DOHH2 (cell line): Measurements from ENCODE around the gene MMEL1.

Experiments
- H3F3A ChIP-seq: fragments of 200-600 bp; sonication (generic), shearing (Covaris generic); 2 replicates; pipeline ENCODE4 v1.6.0; 2016; ENCODE audit warnings: antibody characterized with exemption, mild to moderate bottlenecking; ENCODE audit not compliant: control insufficient read depth, insufficient read depth
- H3K27ac ChIP-seq: fragments of 200-600 bp; sonication (generic); 2 replicates; pipeline ENCODE4 v1.5.1; 2014; ENCODE audit warnings: low read depth, mild to moderate bottlenecking, low read length, moderate library complexity
- H3K27me3 ChIP-seq: fragments of 200-600 bp; sonication (generic); 2 replicates; pipeline ENCODE4 v1.6.1; 2014; ENCODE audit warnings: mild to moderate bottlenecking, low read length, mixed read lengths; ENCODE audit not compliant: control insufficient read depth
- H3K36me3 ChIP-seq: fragments of 200-600 bp; sonication (generic); 2 replicates; pipeline ENCODE4 v1.6.1; 2014; ENCODE audit warnings: mild to moderate bottlenecking, low read length, moderate library complexity, mixed read lengths; ENCODE audit not compliant: control insufficient read depth
- H3K4me1 ChIP-seq: fragments of 200-600 bp; sonication (generic); 2 replicates; pipeline ENCODE4 v1.6.1; 2014; ENCODE audit warnings: mild to moderate bottlenecking, low read length, mixed read lengths; ENCODE audit not compliant: control insufficient read depth
- H3K4me2 ChIP-seq: fragments of 200-600 bp; sonication (generic); 2 replicates; pipeline ENCODE4 v1.6.0; 2014; ENCODE audit warnings: mild to moderate bottlenecking, low read length, moderate library complexity
- H3K4me3 ChIP-seq: fragments of 200-600 bp; sonication (generic); 2 replicates; pipeline ENCODE4 v1.5.1; 2014; ENCODE audit warnings: mild to moderate bottlenecking, low read length, mixed read lengths
- H3K79me2 ChIP-seq: fragments of 200-600 bp; sonication (generic); 2 replicates; pipeline ENCODE4 v1.6.1; 2014; ENCODE audit warnings: mild to moderate bottlenecking, low read length, mixed read lengths; ENCODE audit not compliant: control insufficient read depth
- H3K9me2 ChIP-seq: fragments of 200-600 bp; sonication (generic); replicated peaks from 2 replicates; pipeline ENCODE4 v1.6.1; 2014; ENCODE audit warnings: mild to moderate bottlenecking, low read length, mixed read lengths; ENCODE audit not compliant: control insufficient read depth
- H3K9me3 ChIP-seq: fragments of 200-600 bp; sonication (generic); 2 replicates; pipeline ENCODE4 v1.6.1; 2014; ENCODE audit warnings: antibody characterized with exemption, low read length, mixed read lengths; ENCODE audit not compliant: control insufficient read depth, insufficient read depth
- H4K20me1 ChIP-seq: fragments of 200-600 bp; sonication (generic); 2 replicates; pipeline ENCODE4 v1.6.0; 2014; ENCODE audit warnings: low read depth, mild to moderate bottlenecking, antibody characterized with exemption, low read length, moderate library complexity; ENCODE audit not compliant: control insufficient read depth, insufficient read depth
- EZH2phosphoT487 ChIP-seq: fragments of 200-600 bp; sonication (generic); IDR thresholded peaks from 2 replicates; pipeline ENCODE4 v1.6.1; 2017; ENCODE audit warnings: borderline replicate concordance, mild to moderate bottlenecking, antibody characterized with exemption, low read length, moderate library complexity, mixed read lengths
- TF ChIP-seq, protein P1 (sequence below): fragments of 200-600 bp; sonication (generic); IDR thresholded peaks from one replicate; pipeline ENCODE4 v1.5.1; 2014; ENCODE audit warnings: antibody characterized with exemption, mild to moderate bottlenecking, low read depth, low read length; ENCODE audit not compliant: poor library complexity, severe bottlenecking

The MMEL1 gene

DNA sequence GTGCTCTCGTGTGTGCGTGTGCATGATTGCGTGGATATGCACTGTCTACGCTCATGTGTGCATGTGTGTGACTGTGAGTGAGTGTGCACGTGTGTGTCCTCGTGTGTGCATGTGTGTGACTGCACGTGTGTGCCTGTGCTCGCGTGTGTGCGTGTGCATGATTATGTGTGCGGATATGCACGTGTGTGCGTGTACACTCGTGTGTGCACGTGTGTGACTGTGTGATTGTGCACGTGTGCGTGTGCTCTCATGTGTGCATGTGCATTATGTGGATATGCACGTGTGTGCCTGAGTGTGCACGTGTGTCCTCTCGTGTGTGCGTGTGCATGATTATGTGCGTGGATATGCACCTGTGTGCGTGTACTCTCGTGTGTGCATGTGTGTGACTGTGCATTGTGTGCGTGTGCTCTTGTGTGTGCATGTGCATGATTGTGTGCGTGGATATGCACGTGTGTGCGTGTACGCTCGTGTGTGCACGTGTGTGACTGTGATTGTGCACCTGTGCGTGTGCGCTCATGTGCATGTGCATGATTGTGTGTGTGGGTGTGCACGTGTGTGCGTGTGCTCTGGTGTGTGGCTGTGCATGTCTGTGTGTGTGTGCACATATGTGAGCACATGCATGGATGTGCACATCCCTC is 2.2 kb downstream of the MMEL1 start:
- no peak overlapping the region for H3K27ac ChIP-seq
- H3K4me2 ChIP-seq = no peak overlapping the region
- no peaks in the 10 kb centered on the region for H3K79me2 ChIP-seq
- no peaks in the 10 kb centered on the region for H4K20me1 ChIP-seq
- H3K4me3 ChIP-seq = no peak overlapping the region
- no peaks in the 10 kb centered on the region for H3K9me2 ChIP-seq
- no peaks in the 10 kb centered on the region for H3F3A ChIP-seq
- H3K36me3 ChIP-seq = no peaks in the 10 kb centered on the region
- H3K4me1 ChIP-seq = no peaks in the 10 kb centered on the region
- no peak for TF ChIP-seq EZH2phosphoT487
- TF ChIP-seq, protein P1, sequence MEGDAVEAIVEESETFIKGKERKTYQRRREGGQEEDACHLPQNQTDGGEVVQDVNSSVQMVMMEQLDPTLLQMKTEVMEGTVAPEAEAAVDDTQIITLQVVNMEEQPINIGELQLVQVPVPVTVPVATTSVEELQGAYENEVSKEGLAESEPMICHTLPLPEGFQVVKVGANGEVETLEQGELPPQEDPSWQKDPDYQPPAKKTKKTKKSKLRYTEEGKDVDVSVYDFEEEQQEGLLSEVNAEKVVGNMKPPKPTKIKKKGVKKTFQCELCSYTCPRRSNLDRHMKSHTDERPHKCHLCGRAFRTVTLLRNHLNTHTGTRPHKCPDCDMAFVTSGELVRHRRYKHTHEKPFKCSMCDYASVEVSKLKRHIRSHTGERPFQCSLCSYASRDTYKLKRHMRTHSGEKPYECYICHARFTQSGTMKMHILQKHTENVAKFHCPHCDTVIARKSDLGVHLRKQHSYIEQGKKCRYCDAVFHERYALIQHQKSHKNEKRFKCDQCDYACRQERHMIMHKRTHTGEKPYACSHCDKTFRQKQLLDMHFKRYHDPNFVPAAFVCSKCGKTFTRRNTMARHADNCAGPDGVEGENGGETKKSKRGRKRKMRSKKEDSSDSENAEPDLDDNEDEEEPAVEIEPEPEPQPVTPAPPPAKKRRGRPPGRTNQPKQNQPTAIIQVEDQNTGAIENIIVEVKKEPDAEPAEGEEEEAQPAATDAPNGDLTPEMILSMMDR = no peak
- peaks cover 15% of the 10 kb centered on the region for H3K9me3 ChIP-seq
- no peaks in the 10 kb centered on the region for H3K27me3 ChIP-seq

DNA sequence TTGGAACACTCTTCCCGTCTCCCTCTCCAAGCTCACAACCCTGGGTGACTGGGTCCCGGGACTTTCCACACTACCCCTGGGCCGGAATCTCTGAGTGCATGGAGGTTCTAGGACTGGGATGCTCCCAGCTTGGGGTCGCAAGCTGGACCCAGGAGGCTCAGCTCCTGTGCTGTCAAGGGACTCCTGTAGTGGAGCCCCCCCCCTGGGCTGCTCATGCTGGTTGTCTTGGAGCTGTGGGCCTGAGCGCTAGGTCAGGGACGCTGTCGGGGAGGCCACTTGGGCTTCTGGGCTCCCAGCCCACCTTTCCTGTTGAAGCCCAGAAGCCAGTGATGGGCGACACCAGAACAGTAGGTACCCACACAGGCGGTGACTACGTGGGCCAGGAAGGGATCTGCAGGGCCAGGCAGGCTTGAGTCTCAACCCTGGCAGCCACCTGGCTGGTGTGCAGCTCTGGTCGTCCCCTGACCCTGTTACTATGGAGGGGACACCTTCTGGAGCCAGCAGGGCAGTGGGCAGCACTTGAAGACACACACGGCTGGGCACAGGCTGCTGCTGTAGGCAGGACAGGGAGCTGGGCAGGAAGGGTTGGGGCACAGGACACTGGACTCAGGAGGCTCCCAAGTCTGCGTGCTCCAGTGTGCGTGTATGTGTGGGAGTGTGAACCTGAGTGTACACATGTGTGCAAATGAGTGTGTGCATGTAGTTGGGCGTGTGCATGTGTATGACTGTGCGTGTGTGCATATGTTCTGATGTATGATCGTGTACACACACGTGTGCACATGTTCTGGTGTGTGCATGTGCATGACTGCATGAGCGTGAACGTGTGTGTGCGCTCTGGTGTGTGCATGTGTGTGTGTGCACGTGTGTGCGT is 3.0 kb downstream of the MMEL1 start:
- Histone ChIP-seq H3K27ac (no peak overlapping the region), H3K4me2 (no peak overlapping the region), H3K27me3 (no peaks in the 10 kb centered on the region), H3K36me3 (no peaks in the 10 kb centered on the region), H3K79me2 (no peaks in the 10 kb centered on the region), H3K4me3 (no peak overlapping the region), H4K20me1 (no peaks in the 10 kb centered on the region), H3K4me1 (no peaks in the 10 kb centered on the region), H3K9me3 (peaks cover 15% of the 10 kb centered on the region), H3K9me2 (no peaks in the 10 kb centered on the region), H3F3A (no peaks in the 10 kb centered on the region)
- TF ChIP-seq EZH2phosphoT487 = no peak
- TF ChIP-seq, protein P1 = no peak

DNA sequence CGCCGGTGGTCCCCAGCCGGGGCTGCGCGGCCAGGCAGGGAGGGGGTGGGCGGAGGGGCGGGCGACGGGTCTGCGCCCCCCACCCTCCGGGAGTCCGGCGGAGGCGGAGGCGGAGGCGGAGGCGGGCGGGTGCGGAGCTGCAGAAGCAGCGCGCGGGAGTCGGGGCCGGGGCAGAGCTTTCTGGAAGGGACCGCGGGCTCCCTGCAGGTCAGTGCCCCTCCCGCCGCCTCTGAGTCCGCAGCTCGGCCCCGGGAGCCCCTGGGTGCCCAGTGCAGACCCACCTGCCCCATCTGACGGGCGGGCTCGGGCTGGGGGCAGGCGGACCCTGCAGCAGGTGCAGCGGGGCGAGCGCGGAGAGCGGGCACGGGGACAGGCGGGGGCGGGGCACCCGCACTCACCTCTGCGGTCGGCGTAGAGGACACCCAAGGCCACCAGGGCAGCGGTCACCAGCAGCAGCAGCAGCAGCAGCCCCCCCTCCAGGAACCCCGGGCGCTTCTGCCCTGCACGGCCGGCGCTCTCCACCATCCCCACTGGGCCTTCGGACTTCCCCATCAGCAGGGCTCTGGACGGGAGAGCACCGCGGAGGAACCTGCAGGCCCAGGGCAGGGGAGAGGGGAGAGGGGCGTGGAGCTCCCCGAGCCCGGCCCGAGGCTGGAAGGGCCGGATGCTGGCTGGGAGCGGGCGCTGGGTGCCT is 3.7 kb downstream of the MMEL1 start:
- Histone ChIP-seq H3K27ac (no peak overlapping the region), H3K4me1 (no peaks in the 10 kb centered on the region), H3F3A (no peaks in the 10 kb centered on the region), H3K79me2 (no peaks in the 10 kb centered on the region), H3K4me2 (no peak overlapping the region), H4K20me1 (no peaks in the 10 kb centered on the region), H3K4me3 (no peak overlapping the region), H3K9me2 (no peaks in the 10 kb centered on the region), H3K9me3 (peaks cover 15% of the 10 kb centered on the region), H3K27me3 (no peaks in the 10 kb centered on the region), H3K36me3 (no peaks in the 10 kb centered on the region)
- TF ChIP-seq, protein P1 = no peak
- TF ChIP-seq EZH2phosphoT487 = no peak
